Esophagus squamous epithelium (tissue), 4 donors: ENCODE data around the gene KDF1.

Experiments used
- POLR2A ChIP-seq, 4 donors: fragments of 450-650 bp; IDR thresholded peaks; one replicate each; pipeline ENCODE4 v1.6.1; 2017; ENCODE audit warnings: antibody characterized with exemption in 4 of 4, mild to moderate bottlenecking in 4 of 4, moderate library complexity in 3 of 4
- TF ChIP-seq, protein P1 (sequence below), 6 experiments: fragments of 450-650 bp in 4 of 6; fragments of 200-600 bp in 2 of 6; sonication (generic) in 2 of 6; IDR thresholded peaks; one replicate each; pipeline ENCODE4 v1.5.1; 2016 to 2019; ENCODE audit warnings: antibody characterized with exemption in 6 of 6, mild to moderate bottlenecking in 4 of 6, moderate library complexity in 4 of 6

- peak in 2 of 4 donors; percentile 73 to 83 for TF ChIP-seq POLR2A (IDR thresholded peaks at IDR 0.05)
- TF ChIP-seq, protein P1, sequence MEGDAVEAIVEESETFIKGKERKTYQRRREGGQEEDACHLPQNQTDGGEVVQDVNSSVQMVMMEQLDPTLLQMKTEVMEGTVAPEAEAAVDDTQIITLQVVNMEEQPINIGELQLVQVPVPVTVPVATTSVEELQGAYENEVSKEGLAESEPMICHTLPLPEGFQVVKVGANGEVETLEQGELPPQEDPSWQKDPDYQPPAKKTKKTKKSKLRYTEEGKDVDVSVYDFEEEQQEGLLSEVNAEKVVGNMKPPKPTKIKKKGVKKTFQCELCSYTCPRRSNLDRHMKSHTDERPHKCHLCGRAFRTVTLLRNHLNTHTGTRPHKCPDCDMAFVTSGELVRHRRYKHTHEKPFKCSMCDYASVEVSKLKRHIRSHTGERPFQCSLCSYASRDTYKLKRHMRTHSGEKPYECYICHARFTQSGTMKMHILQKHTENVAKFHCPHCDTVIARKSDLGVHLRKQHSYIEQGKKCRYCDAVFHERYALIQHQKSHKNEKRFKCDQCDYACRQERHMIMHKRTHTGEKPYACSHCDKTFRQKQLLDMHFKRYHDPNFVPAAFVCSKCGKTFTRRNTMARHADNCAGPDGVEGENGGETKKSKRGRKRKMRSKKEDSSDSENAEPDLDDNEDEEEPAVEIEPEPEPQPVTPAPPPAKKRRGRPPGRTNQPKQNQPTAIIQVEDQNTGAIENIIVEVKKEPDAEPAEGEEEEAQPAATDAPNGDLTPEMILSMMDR (IDR thresholded peaks at IDR 0.05): no peak
These were observed 33.2 kb upstream of the KDF1 start, which contains the start of gene TRNP1 for GRCh38 chr1:26993237-26994019.
